HG03060 (cell line): ENCODE data around the gene VGLL4.

Experiments used
- ATAC-seq: cut with Tn5 transposase; IDR thresholded peaks from one replicate; pipeline ENCODE4 v1.9.1; 2021; ENCODE audit warnings: low read depth, moderate number of reproducible peaks; ENCODE audit not compliant: unreplicated experiment

The VGLL4 gene

GRCh38 chr3:11653298-11654055 lies 9.8 kb upstream of the VGLL4 start:
- ATAC-seq, result no peak

- no peak for ATAC-seq
These were observed 8.2 kb upstream of the VGLL4 start for GRCh38 chr3:11651900-11652299.

GRCh38 chr3:11651477-11651876 lies 7.8 kb upstream of the VGLL4 start:
- ATAC-seq, result no peak

- no peak for ATAC-seq
These were observed 6.7 kb upstream of the VGLL4 start for GRCh38 chr3:11650391-11650790.

GRCh38 chr3:11648735-11649134 lies 5.0 kb upstream of the VGLL4 start:
- no peak for ATAC-seq

- ATAC-seq, result no peak
These were observed 513 bp downstream of the VGLL4 start for GRCh38 chr3:11643201-11643603.

- peak; percentile 50 for ATAC-seq
These were observed 1.1 kb downstream of the VGLL4 start for GRCh38 chr3:11642431-11643191.

GRCh38 chr3:11641683-11642430 lies 1.9 kb downstream of the VGLL4 start:
- ATAC-seq, result no peak

GRCh38 chr3:11641316-11641682 lies 2.4 kb downstream of the VGLL4 start:
- no peak for ATAC-seq

- no peak for ATAC-seq
These were observed 3.6 kb downstream of the VGLL4 start for GRCh38 chr3:11640009-11640673.

- ATAC-seq, result no peak
These were observed 5.0 kb downstream of the VGLL4 start for GRCh38 chr3:11638495-11639358.

- ATAC-seq, result no peak
These were observed 5.7 kb downstream of the VGLL4 start for GRCh38 chr3:11637901-11638458.

GRCh38 chr3:11636394-11636770 lies 7.3 kb downstream of the VGLL4 start:
- ATAC-seq, result no peak

- ATAC-seq, result no peak
These were observed 7.9 kb downstream of the VGLL4 start for GRCh38 chr3:11635680-11636393.

- ATAC-seq, result no peak
These were observed 8.6 kb downstream of the VGLL4 start for GRCh38 chr3:11634974-11635612.

- no peak for ATAC-seq
These were observed 9.6 kb downstream of the VGLL4 start for GRCh38 chr3:11634081-11634635.

- ATAC-seq, result no peak
These were observed 10.7 kb downstream of the VGLL4 start for GRCh38 chr3:11632966-11633365.

GRCh38 chr3:11632564-11632963 lies 11.2 kb downstream of the VGLL4 start:
- ATAC-seq, result no peak
